Embryonic facial prominence (tissue), 1 donor: ENCODE measurements around the gene CX3CR1.
"Not testable (repeated sequence)": the region's sequence is repeated elsewhere in the genome, so short reads cannot be mapped to it uniquely, and the experiment has no call there.

Experiments used
- DNase-seq: peaks from one replicate; pipeline ENCODE4 v3.0.0-alpha.2; 2016; ENCODE audit errors: extremely low spot score

CX3CR1 gene

GRCh38 chr3:39279745-39280517 is at the start of gene CX3CR1:
Gene CX3CR1 (minus strand): TSS chr3:39280036. CDS start chr3:39266509, 13,527 bp downstream.
- no peak for DNase-seq

GRCh38 chr3:39329493-39329892 is 49.7 kb upstream of the CX3CR1 start, which contains the start of gene CCR8:
Gene CCR8 (plus strand): TSS chr3:39329709. CDS start chr3:39332332, 2,623 bp downstream.
- DNase-seq, result no peak

- DNase-seq, result no peak
These were observed 48.0 kb upstream of the CX3CR1 start for GRCh38 chr3:39327746-39328349.

GRCh38 chr3:39327053-39327745 is 47.4 kb upstream of the CX3CR1 start:
- DNase-seq, result no peak

- no peak for DNase-seq
These were observed 45.4 kb upstream of the CX3CR1 start for GRCh38 chr3:39325236-39325635.

GRCh38 chr3:39323494-39323893 is 43.7 kb upstream of the CX3CR1 start:
- DNase-seq, result no peak

- DNase-seq, result no peak
These were observed 43.1 kb upstream of the CX3CR1 start for GRCh38 chr3:39322936-39323335.

- not testable (repeated sequence) for DNase-seq
These were observed 42.4 kb upstream of the CX3CR1 start for GRCh38 chr3:39322209-39322715.

GRCh38 chr3:39321574-39321983 is 41.7 kb upstream of the CX3CR1 start:
- not testable (repeated sequence) for DNase-seq

GRCh38 chr3:39319249-39319648 is 39.4 kb upstream of the CX3CR1 start:
- DNase-seq, result no peak

GRCh38 chr3:39318301-39318700 is 38.5 kb upstream of the CX3CR1 start:
- no peak for DNase-seq

- no peak for DNase-seq
These were observed 37.8 kb upstream of the CX3CR1 start for GRCh38 chr3:39317571-39318169.

GRCh38 chr3:39315420-39315819 is 35.6 kb upstream of the CX3CR1 start:
- no peak for DNase-seq

- DNase-seq, result no peak
These were observed 33.5 kb upstream of the CX3CR1 start for GRCh38 chr3:39313289-39313688.

- DNase-seq, result no peak
These were observed 22.3 kb upstream of the CX3CR1 start for GRCh38 chr3:39302178-39302577.

GRCh38 chr3:39299279-39299678 is 19.4 kb upstream of the CX3CR1 start:
- DNase-seq, result no peak

- DNase-seq, result no peak
These were observed 16.6 kb upstream of the CX3CR1 start for GRCh38 chr3:39296197-39297077.

GRCh38 chr3:39295184-39295775 is 15.4 kb upstream of the CX3CR1 start:
- no peak for DNase-seq

- DNase-seq, result no peak
These were observed 14.8 kb upstream of the CX3CR1 start for GRCh38 chr3:39294446-39295183.

- DNase-seq, result no peak
These were observed 13.1 kb upstream of the CX3CR1 start for GRCh38 chr3:39292961-39293360.
